ENCODE results near the gene KLHL22. TPM values are rescaled to one million over a fixed set of nuclear protein-coding genes. Genes with fewer than 3 reads are reported as not detected.

Gene KLHL22
- total RNA-seq, 1 donor = 36.9 TPM

- no peak for DNase-seq (ENCODE audit: insufficient read length, low spot score, missing footprints)
- H3K27me3 ChIP-seq (ENCODE audit: insufficient read depth, low read length) = no peaks in the 10 kb centered on the region
- no peak for TF ChIP-seq CTCF (IDR thresholded peaks at IDR 0.05; ENCODE audit: extremely low read depth, low read depth, low read length)
- H4K20me1 ChIP-seq (ENCODE audit: insufficient read depth, low read length) = peaks cover 14% of the 10 kb centered on the region
- H3K9me3 ChIP-seq (ENCODE audit: low read depth, low read length) = no peaks in the 10 kb centered on the region
- H3K4me1 ChIP-seq (ENCODE audit: insufficient read depth, low read length) = peaks cover 2% of the 10 kb centered on the region
- H2AFZ ChIP-seq (ENCODE audit: low read length) = no peak overlapping the region
- H3K36me3 ChIP-seq (ENCODE audit: insufficient read depth, low read length) = peaks cover 10% of the 10 kb centered on the region
- H3K4me2 ChIP-seq (ENCODE audit: insufficient read depth, low read length) = no peak overlapping the region
- H3K79me2 ChIP-seq (ENCODE audit: insufficient read depth, low read length) = peaks cover 16% of the 10 kb centered on the region
- H3K4me3 ChIP-seq (ENCODE audit: insufficient read depth, low read length) = no peak overlapping the region
- H3K27ac ChIP-seq (ENCODE audit: low read depth, low read length) = no peak overlapping the region
Observed at GRCh38 chr22:20401376-20402014, 94.1 kb downstream of the KLHL22 start.

GRCh38 chr22:20400606-20401375 lies 94.8 kb downstream of the KLHL22 start:
- Histone ChIP-seq H3K27ac (ENCODE audit: low read depth, low read length) (no peak overlapping the region), H3K4me3 (ENCODE audit: insufficient read depth, low read length) (no peak overlapping the region), H3K4me2 (ENCODE audit: insufficient read depth, low read length) (no peak overlapping the region), H3K36me3 (ENCODE audit: insufficient read depth, low read length) (peaks cover 5% of the 10 kb centered on the region), H3K9me3 (ENCODE audit: low read depth, low read length) (no peaks in the 10 kb centered on the region), H4K20me1 (ENCODE audit: insufficient read depth, low read length) (peaks cover 14% of the 10 kb centered on the region), H3K79me2 (ENCODE audit: insufficient read depth, low read length) (peaks cover 16% of the 10 kb centered on the region), H3K4me1 (ENCODE audit: insufficient read depth, low read length) (peaks cover 6% of the 10 kb centered on the region), H2AFZ (ENCODE audit: low read length) (no peak overlapping the region), H3K27me3 (ENCODE audit: insufficient read depth, low read length) (no peaks in the 10 kb centered on the region)
- no peak for DNase-seq (ENCODE audit: insufficient read length, low spot score, missing footprints)
- no peak for TF ChIP-seq CTCF (IDR thresholded peaks at IDR 0.05; ENCODE audit: extremely low read depth, low read depth, low read length)

- no peak overlapping the region for H3K4me3 ChIP-seq (ENCODE audit: insufficient read depth, low read length)
- H4K20me1 ChIP-seq (ENCODE audit: insufficient read depth, low read length) = peaks cover 14% of the 10 kb centered on the region
- no peak overlapping the region for H2AFZ ChIP-seq (ENCODE audit: low read length)
- H3K4me1 ChIP-seq (ENCODE audit: insufficient read depth, low read length) = peaks cover 6% of the 10 kb centered on the region
- H3K9me3 ChIP-seq (ENCODE audit: low read depth, low read length) = no peaks in the 10 kb centered on the region
- no peak overlapping the region for H3K27ac ChIP-seq (ENCODE audit: low read depth, low read length)
- H3K4me2 ChIP-seq (ENCODE audit: insufficient read depth, low read length) = no peak overlapping the region
- peaks cover 20% of the 10 kb centered on the region for H3K79me2 ChIP-seq (ENCODE audit: insufficient read depth, low read length)
- no peaks in the 10 kb centered on the region for H3K27me3 ChIP-seq (ENCODE audit: insufficient read depth, low read length)
- no peak for TF ChIP-seq CTCF (IDR thresholded peaks at IDR 0.05; ENCODE audit: extremely low read depth, low read depth, low read length)
- H3K36me3 ChIP-seq (ENCODE audit: insufficient read depth, low read length) = peaks cover 5% of the 10 kb centered on the region
- DNase-seq (ENCODE audit: insufficient read length, low spot score, missing footprints) = no peak
Observed at GRCh38 chr22:20399866-20400605, 95.6 kb downstream of the KLHL22 start.

GRCh38 chr22:20398420-20398819 lies 97.2 kb downstream of the KLHL22 start:
- Histone ChIP-seq H3K27ac (ENCODE audit: low read depth, low read length) (no peak overlapping the region), H3K27me3 (ENCODE audit: insufficient read depth, low read length) (no peaks in the 10 kb centered on the region), H3K79me2 (ENCODE audit: insufficient read depth, low read length) (peaks cover 24% of the 10 kb centered on the region), H3K36me3 (ENCODE audit: insufficient read depth, low read length) (no peaks in the 10 kb centered on the region), H3K9me3 (ENCODE audit: low read depth, low read length) (no peaks in the 10 kb centered on the region), H3K4me1 (ENCODE audit: insufficient read depth, low read length) (peaks cover 9% of the 10 kb centered on the region), H3K4me2 (ENCODE audit: insufficient read depth, low read length) (no peak overlapping the region), H3K4me3 (ENCODE audit: insufficient read depth, low read length) (no peak overlapping the region), H2AFZ (ENCODE audit: low read length) (no peak overlapping the region), H4K20me1 (ENCODE audit: insufficient read depth, low read length) (peaks cover 14% of the 10 kb centered on the region)
- TF ChIP-seq CTCF (IDR thresholded peaks at IDR 0.05; ENCODE audit: extremely low read depth, low read depth, low read length) = no peak
- DNase-seq (ENCODE audit: insufficient read length, low spot score, missing footprints) = no peak
